ENCODE data around the gene DNAJC13.
A peak's percentile ranks its signal among the peaks of the same experiment; 100 is the strongest.

The DNAJC13 gene

DNA sequence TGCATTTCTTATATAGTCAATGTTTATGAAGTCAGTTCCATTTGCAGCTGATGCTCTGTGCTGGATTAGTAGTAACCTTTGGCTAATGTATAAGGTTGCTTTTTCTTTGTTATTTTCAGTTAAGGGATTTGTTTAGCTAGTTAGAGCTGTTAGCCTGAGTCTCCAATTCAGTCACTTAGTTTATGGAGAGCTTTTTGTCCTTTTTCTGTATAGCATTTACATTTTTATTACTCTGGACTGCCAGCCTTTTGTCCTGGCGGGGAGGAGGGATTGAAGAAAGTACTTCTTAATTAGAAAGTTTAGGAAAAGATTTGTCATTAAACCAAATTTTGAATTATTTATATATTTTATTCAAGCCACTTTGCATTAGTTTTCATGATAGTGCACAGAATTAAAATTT is 52.0 kb downstream of the DNAJC13 start:
- DNase-seq: no peak

DNA sequence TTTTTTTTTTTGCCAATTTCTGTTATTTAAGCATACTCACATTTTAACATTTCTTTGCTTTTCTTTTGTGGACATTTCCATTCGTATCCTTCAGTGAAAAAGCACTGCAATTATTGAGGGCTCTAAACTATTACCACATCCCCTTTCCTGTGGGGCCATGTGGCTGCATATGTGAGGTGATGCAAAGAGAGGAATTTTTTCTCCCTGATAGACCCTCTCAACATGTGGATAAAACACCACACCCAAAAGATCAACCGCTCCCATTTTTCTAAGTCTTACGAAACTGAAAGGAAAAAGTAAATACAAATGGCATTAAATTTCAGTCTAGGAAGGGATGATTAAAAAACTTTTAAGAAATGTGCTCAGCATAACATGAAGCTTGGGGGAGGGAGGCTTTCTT is 68.8 kb downstream of the DNAJC13 start:
- no peak for DNase-seq

DNA sequence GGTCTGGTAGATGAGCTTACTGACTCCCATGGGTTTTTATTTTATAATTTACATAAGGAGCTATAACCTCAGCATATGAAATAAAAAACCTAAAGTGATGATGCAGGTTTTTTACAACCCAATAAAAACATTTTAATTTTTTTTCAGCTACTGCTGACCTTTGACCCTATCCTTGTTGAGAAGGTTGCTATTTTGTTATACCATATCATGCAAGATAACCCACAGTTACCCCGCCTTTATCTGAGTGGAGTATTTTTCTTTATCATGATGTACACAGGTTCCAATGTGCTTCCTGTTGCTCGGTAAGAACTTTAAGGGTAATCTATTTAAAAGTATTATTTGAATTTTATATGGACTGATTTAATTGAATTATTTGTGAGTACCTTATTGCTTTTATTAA is 70.8 kb downstream of the DNAJC13 start:
- no peak for DNase-seq

DNA sequence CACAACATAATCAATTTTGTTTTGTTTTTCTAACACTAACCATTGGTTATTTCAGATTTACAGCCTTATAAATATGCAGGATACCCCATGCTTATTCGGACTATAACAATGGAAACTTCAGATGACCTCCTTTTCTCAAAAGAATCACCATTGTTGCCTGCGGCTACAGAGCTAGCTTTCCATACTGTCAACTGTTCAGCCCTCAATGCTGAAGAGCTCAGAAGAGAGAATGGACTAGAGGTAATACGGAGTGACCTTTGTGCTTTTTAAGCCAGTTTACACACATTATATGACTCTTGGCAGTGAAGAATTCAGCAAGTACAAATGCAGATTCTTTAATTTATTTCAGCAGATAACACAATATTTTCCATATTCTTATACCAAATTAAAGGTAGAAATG is 81.8 kb downstream of the DNAJC13 start:
- DNase-seq: no peak

DNA sequence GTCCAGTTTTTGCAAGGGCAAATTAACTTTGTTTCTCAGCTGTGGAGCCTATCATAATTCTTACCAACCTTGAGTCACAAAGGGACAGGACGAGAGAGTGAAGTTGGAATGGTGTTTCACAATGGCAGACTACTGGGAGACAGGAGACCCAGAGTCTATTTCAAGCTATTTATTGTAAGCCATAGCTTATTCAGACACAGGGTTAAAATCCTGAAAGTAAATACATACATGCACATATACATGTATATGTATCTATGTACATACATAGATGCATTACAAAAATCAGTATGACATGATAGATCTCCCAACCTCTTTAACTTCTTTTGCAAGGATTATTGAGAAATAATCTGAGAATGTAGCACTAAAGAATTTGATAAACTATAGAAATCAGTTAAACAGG is 86.3 kb downstream of the DNAJC13 start:
- no peak for DNase-seq

DNA sequence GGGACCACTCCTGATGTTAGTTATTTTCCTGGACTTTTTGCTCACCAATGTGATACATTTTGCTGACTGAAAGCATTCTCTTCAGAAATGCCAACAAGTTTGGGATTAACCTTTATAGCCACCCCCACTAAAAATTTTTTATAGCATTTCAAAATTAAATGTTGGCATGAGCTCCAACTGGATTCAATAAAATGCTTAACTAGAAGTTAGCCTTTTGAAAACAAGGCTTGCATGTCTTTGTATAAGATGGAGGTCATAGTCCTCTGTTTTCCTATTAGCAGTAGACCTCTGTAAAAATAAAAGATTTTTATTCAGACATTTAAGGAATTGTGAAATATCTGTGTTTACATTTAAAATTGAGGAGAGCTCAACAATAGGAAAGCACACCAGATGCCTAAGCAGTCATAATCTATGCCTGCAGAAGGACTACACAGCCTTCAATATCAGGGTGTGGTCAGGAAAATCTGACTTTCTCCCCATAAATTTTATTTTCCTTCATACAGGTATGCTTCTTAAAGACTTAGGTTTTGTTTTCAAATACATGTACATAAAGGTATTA is 87.2 kb downstream of the DNAJC13 start:
- no peak for DNase-seq

DNA sequence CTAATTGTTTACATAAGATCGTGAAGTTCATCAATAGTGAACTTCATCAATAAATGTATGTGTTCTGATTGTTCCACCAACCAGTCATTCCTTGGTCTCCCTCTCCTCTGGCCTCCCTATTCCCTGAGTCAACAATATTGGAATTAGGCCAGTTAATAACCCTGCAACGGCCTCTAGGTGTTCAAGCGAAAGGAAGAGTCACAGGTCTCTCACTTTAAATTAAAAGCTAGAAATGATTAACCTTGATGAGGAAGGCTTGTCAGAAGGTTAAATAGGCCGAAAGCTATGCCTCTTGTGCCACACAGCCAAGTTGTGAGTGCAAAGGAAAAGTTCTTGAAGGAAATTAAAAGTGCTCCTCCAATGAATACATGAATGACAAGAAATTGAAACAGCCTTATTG is 90.4 kb downstream of the DNAJC13 start:
- no peak for DNase-seq

DNA sequence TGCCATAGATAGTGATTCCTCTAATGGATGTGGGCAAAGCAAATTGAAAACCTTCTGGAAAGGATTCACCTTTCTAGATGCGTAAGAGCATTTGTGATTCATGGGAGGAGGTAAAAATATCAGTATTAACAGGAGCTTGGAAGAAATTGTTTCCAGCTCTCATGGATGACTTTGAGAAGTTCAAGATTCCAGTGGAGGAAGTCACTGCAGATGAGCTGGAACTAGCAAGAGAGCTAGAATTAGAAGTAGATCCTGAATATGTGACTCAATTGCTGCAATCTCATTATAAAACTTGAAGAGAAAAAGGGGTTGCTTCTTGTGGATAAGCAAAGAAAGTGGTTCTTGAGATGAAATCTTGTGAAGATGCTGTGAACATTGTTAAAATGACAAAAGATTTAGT is 91.8 kb downstream of the DNAJC13 start:
- DNase-seq: no peak

DNA sequence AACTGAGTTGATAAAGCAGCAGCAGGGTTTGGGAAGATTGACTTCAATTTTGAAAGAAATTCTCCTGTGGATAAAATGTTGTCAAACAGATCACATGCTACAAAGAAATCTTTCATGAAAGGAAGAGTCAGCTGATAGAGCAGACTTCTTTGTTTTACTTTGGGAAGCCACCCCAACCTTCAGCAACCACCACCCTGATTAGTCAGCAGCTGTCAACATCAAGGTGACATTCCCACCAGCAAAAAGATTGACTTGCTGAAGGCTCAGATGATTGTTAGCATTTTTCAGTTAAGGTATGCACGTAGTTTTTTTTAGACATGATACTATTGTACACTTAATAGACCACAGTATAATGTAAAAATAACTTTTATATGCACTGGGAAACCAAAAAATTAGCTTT is 92.2 kb downstream of the DNAJC13 start:
- DNase-seq: no peak

DNA sequence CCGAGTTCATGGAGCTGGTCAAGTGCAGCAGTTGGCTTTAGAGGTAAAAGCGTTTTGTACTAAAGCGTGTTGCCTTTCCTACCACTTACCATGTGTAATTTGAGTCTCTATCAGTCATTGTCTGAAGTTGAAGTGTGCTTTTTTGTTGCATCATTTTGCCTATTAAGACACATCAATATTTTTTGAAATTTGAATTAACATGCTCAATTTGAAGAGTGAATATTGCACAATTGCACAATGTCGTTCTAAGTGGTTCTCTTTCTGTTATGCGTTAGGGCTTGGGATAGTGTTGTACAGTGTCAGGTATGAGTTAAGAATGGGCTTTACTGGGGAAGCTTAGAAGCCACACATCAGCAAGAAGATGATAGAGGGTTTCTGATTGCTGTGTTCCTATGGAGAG is 95.8 kb downstream of the DNAJC13 start:
- DNase-seq: no peak

DNA sequence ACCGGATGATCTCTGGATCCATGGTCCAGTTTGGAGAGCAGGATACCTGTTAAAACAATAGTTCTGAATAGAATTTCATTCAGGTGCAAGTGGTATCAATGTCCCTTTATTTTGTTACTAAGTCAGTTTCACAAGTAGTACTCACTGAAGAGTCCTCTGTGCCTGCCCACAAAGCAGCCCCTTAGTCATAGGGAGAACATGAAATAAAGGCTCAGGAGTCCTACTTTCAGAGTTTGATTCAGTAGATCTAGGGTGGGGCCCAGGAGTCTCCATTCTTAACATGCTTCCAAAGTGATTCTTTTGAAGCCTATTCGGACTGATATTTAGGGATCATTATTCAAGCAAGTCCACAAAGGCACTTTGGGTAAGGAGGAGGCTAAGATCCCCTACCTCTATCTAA is 100.0 kb downstream of the DNAJC13 start:
- no peak for DNase-seq

DNA sequence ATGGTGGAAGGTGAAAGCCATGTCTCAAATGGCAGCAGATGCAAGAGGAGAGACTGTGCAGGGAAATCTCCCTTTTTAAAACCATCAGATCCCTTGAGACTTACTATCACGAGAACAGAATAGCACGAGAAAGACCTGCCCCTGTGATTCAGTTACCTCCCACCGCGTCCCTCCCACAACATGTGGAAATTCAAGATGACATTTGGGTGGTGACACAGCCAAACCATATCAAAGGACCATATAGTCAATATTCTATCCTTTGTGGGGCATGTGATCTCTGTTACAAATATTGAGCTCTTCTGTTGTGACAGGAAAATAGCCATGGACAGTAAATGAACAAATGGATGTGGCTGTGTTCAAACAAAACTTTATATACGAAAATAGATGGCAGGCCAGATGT is 102.6 kb downstream of the DNAJC13 start:
- no peak for DNase-seq

DNA sequence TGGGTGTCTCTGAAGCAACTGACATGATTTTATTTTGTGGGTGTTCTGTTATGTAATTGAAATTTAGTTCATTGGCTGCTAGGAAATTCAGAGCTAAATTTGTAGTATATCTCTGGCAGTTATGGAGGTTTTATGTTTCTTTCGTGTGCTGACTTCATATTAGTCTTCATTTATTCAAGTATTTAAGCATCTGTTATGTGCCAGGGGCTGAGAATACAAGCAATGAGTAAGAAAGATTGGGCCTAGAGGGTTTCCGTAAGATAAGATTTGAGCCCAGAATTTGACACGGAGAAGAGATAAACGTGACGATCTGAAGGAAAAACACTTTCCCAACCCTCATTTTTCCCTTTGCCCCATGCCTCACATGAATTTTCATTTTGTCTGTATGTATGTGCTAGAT is 104.6 kb downstream of the DNAJC13 start:
- DNase-seq: no peak

DNA sequence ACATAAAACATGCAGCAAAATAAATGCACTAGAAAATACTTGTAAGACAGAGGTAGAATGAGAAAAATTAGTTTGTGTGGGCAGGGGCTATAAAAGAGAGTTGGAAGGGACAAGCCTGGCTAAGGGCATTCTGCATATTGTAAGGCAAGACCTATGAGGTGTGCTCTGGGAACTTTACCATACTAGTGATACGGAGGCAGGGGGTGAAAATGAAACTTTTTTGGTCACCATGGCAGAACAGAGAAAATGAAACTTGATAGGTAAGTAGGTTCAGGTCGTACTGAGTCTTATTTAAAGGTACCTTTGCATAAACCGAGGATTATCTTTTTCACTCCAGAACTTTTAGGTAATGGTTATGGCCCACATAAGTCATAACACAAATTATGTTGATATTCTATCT is 105.1 kb downstream of the DNAJC13 start:
- no peak for DNase-seq

DNA sequence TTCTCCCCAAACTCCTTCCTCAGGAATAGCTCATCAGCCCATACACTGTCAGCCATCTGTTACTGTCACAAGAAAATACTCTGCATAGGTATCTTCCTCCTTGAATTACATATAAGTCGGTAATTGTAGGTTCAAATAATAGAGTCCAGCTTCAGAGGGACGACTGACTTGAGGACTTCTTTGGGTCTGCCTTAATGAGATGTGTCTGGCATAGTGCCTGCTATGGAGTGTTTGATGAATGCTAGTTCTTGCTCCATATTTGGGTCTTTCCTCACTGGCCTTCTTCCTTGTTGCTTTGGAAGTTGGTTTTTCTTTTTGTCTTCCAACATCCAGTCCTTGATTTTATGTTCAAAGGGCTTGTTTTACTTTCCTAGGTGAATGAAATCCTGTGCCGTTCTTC is 113.3 kb downstream of the DNAJC13 start:
- DNase-seq: no peak

DNA sequence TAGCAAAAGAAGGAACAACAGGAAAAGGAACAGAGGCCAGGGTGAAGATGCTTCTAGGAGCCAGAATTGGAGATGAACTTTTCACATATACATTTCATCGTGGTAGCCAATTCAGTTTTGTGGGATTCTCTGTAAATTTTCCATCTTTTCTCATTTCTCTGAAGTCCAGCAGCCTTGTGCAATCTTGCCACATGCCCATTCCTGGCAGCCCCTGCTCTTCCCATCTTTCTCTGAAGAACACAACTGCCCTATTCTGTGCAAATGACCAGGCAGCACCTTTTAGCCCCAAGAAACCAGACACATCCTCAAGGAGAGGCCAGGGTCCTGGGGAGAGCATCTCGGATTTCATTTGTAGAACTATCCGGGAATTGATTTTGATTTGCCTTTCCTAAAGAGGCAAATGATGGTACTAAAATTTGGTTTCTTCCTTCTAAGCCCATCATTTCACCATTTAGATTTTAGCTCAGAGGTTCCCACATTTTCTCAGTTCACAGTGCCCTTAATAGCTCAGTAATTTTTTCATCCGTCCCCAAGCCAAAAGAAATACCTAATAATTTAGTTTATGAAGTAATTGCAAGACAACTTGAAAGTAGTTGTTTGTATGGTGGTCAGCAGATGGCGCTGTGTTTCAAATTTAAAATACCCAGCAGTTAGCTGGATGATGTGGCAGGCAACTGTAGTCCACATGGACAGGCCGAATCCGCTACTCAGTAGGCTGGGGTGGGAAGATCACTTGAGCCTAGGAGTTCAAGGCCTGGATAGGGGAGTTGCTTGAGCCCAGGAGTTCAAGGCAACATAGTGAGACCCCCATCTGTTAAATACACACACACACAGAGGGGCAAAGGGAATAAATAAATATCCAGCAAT is 118.5 kb downstream of the DNAJC13 start:
- DNase-seq: peak; percentile 18

DNA sequence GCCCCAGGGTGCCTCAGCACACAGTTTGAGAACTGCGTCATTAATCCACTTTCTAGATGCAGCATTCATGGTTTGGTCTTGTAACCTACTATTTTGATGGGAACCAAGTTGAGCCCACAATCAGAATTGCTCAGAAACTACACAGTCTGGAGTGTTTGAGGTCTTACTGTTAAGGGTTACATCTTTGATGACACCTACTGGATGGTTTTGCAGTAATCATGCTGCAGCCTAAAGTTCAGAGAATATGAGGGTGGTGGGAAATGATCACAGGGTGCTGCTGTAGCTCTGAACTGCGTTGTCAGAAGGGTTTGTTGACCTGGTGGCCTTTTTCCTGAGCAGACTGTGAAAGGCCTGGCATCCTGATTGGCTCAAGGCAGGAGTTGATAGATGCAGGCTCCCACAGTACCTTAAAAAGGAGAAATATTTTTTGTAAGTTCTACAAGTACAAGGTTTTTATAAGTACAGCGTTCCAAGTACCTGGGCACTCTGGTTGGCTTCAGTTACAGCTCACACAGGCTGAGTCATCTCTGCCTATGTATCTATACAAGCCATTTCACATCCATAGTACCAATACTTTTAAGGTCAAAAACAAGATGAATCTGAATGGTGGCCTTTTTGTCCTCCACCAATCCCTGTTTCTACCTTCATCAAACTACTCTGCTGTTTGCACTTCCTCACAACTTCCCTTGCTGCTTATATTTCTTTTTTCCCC is 119.3 kb downstream of the DNAJC13 start:
- DNase-seq: no peak

DNA sequence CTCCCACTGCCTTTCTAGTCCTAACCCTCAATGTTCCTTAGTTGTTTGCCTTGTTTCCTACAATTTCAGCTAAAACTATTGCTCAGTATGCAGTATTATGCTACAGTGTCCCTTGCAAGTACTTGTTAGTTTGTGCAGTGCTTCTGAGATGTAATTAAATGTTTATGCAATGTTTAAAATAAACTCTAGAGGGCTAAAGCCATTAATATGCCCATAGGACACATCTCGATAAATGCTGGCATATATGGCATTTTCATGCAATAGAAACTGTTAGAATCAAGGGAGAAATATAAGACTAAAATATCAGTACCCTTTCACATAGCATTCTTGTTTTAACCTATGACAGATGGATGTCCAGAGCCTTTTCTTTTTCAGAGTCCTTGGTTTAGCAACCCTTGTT is 120.0 kb downstream of the DNAJC13 start:
- no peak for DNase-seq

DNA sequence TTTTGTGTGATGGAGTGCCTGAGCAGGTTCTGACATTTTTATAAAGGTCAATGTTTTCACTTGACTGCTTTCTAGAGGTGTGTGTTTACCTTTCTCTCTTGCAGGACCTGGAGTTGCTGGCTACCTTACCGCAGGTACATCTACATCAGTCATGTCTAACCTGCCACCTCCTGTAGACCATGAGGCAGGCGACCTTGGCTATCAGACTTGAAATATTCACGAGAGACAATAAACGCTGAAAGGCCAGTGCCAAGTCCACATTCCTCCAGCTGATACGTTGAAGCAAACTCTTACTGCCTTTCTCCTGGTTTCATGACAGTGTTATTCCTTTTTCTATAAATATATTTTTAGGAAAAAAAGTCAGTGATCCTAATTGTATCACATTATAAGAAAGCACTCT is 120.8 kb downstream of the DNAJC13 start:
- DNase-seq: no peak

DNA sequence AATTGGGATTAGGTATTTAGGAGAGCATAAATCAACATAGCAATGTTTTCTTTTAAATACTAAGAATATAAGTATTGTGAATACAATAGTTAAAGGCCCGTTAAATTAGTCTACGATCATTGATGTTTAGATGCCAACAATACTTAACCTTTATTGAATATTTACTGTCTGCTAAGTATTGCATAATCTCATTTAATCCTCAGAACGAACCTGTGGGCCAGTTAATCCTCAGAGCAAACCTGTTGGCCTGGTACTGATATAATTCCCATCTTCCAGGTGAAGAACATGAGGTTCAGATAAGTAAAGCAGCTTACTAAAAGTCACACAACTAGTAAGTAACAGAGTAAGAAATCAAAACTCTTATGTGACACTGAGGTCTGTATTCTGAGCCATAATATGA is 122.4 kb downstream of the DNAJC13 start:
- no peak for DNase-seq

DNA sequence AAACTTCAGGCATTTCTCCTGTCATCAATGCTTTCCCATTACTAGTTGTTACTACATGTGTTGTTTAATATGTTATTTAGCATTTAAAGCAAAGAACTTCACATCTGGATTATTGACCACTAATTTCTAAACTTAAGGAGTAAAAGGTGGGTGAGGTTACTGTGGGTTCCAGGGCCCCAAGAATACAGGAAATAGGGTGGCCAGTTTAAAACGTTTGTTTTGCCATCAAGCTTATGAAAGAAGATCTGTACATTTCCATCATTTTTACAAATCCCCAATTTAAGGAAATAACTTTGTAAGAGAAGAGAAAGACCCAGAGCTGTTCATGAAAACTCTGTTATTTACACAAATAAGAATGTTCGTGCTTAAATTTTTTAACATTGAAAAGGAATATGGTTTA is 125.3 kb downstream of the DNAJC13 start:
- DNase-seq: no peak

DNA sequence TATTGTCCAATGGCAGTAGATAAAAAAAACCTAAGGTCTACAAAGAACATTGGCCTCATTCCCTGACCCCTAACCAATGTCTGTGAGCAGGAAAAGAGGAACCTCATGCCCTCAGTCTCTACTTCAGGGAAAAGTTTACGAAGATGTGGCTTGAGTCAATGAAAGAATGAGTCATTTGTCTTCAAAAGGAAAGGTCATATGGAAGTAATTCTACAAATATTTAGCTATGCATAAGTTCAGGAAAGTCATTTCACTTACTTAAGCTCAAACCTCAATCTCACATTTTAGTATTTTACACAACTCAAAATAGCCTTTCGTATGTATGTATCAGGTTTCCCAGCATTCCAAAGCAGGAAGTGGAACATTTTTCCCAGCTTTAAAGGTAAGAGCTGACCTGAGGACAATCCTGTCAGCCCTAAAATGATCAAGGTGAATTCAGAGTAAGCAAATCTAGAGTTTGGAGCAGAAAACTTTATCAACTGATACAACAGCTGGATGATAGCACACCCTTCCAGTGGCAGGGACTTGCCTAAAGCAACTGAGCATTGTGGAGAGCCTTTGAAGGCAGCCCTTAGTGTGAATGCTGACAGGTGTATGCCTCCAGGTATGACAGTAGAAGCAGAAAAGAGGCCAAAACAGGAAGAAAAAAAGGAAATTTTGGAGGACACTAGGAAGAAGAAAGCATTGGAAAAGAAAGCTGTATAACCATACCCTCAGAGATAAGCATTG is 125.9 kb downstream of the DNAJC13 start:
- no peak for DNase-seq

DNA sequence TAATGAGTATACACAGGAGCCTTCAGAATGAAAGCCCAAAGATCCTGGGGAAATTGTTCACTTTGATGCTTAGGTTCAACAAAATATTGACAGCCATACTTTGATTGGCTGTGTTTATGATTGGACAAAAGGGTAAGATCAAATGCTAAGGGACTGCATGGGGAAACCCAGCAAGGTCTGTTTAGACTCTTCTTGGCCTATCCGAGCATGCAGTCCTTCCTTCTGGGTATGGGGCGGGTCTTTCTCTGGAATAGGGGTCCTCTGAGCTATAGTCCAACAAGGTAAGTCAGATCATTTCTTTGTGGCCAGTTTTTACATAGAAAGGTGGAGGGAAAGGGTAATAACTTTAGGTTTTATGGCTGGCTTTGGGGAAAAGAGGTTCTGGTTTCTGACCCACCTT is 126.8 kb downstream of the DNAJC13 start:
- no peak for DNase-seq

DNA sequence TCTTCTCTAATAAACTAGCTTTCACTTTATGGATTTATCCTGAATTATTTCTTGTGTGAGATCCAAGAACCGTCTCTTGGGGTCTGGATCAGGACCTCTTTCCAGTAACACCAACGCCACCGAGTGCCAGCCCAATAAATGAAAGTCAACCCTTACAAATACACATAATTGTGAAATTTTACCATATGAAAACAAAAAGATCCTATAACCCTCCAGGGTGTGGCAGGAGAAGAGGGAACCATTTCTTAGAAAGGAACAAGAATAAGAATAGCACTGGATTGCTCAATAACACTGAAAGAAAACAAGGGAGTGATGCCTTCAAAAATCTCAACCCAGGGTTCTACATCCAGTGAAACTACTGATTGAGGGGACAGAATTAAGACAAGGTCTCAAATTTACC is 128.2 kb downstream of the DNAJC13 start:
- no peak for DNase-seq

Data from DMS 273 treated with DMSO at 0.1 percent for 48 hours (cell line).